ENCODE results near the gene NUP93.

DNA sequence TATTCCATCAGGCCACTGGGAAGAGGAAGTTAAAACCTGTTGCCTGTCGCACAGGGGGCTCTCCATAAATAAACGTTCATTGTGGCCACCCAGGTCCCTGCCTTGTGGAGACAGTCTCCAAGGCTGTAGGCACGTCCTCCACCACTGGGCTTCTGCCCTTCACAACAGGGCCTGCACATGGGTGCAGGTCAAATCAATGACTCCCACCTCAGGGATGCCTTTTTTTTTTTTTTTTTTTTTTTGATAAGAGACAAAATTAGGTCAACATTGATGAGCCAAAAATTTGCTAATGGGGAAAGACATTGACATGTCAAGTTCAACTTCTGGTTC, 122.4 kb downstream of the NUP93 start:
- no peak for TF ChIP-seq CTCF (IDR thresholded peaks at IDR 0.05)
- no peak for TF ChIP-seq POLR2A (IDR thresholded peaks at IDR 0.05)
